ENCODE data around the gene SECISBP2.

SECISBP2 gene

GRCh38 chr9:89310475-89311345 lies 7.6 kb upstream of the SECISBP2 start, which contains the start of gene CKS2:
CKS2 (plus strand) TSS chr9:89311195; CDS start chr9:89311293, 98 bp downstream.
- Histone ChIP-seq H3K4me1 (ENCODE audit: insufficient read depth, low read length, severe bottlenecking) (peaks cover 42% of the 10 kb centered on the region), H3K79me2 (ENCODE audit: insufficient read depth, low read length) (peaks cover 47% of the 10 kb centered on the region), H3K4me2 (ENCODE audit: low read length) (peak within 1 kb of the TSS; percentile 93), H3K9me2 (ENCODE audit: low read depth, low read length) (no peaks in the 10 kb centered on the region), H2AFZ (ENCODE audit: low read length) (no peak within 1 kb of the TSS), H3K27ac (ENCODE audit: low read depth, low read length, poor library complexity, severe bottlenecking) (peak within 1 kb of the TSS; percentile 92), H3K36me3 (ENCODE audit: insufficient read depth, low read length) (peaks cover 53% of the 10 kb centered on the region), H3K4me3 (ENCODE audit: low read depth, low read length, poor library complexity, severe bottlenecking) (peak within 1 kb of the TSS; percentile 95), H3K9me3 (ENCODE audit: low read length) (no peaks in the 10 kb centered on the region), H3K9ac (ENCODE audit: low read length) (peak within 1 kb of the TSS; percentile 97), H4K20me1 (ENCODE audit: insufficient read depth, low read length) (no peaks in the 10 kb centered on the region), H3K27me3 (ENCODE audit: insufficient read depth, low read length) (no peaks in the 10 kb centered on the region), H3F3A (ENCODE audit: insufficient read depth, low read length) (peaks cover 4% of the 10 kb centered on the region; the same call in 1 of the 2 replicates)
- no peak for TF ChIP-seq EZH2 (IDR thresholded peaks at IDR 0.05; ENCODE audit: borderline replicate concordance, low read length)
- TF ChIP-seq CTCF (IDR thresholded peaks at IDR 0.05; ENCODE audit: low read length) = no peak

GRCh38 chr9:89311346-89312221 lies 6.7 kb upstream of the SECISBP2 start:
- H3K4me1 ChIP-seq (ENCODE audit: insufficient read depth, low read length, severe bottlenecking) = peaks cover 51% of the 10 kb centered on the region
- peak overlapping the region; percentile 92 for H3K27ac ChIP-seq (ENCODE audit: low read depth, low read length, poor library complexity, severe bottlenecking)
- H3K9me3 ChIP-seq (ENCODE audit: low read length) = no peaks in the 10 kb centered on the region
- no peaks in the 10 kb centered on the region for H3K27me3 ChIP-seq (ENCODE audit: insufficient read depth, low read length)
- H2AFZ ChIP-seq (ENCODE audit: low read length) = no peak overlapping the region
- TF ChIP-seq EZH2 (IDR thresholded peaks at IDR 0.05; ENCODE audit: borderline replicate concordance, low read length) (no peak), CTCF (IDR thresholded peaks at IDR 0.05; ENCODE audit: low read length) (no peak)
- H3K4me2 ChIP-seq (ENCODE audit: low read length) = peak overlapping the region; percentile 93
- H3K4me3 ChIP-seq (ENCODE audit: low read depth, low read length, poor library complexity, severe bottlenecking) = peak overlapping the region; percentile 95
- no peaks in the 10 kb centered on the region for H4K20me1 ChIP-seq (ENCODE audit: insufficient read depth, low read length)
- H3K9me2 ChIP-seq (ENCODE audit: low read depth, low read length) = no peaks in the 10 kb centered on the region
- peaks cover 9% of the 10 kb centered on the region for H3F3A ChIP-seq (ENCODE audit: insufficient read depth, low read length)
- H3K36me3 ChIP-seq (ENCODE audit: insufficient read depth, low read length) = peaks cover 62% of the 10 kb centered on the region
- H3K9ac ChIP-seq (ENCODE audit: low read length) = peak overlapping the region; percentile 96
- H3K79me2 ChIP-seq (ENCODE audit: insufficient read depth, low read length) = peaks cover 53% of the 10 kb centered on the region

DNA sequence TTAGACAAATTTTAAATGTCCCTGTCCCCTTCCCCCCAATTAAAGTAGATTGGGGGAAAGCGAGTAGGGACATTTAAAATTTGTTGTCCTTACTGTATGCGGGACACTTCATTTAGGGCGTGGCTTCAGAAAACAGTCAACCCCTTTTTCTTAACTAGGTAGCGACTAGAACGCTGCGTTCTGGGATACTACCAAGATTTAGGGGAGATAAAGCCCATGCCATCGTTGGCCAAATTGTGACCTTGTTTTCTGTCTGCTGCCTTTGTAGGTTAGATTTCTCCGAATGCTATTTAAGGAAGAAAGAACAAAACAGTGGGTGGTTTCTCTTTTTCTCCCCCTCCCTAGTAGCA lies 6.1 kb upstream of the SECISBP2 start:
- Histone ChIP-seq H3K9ac (ENCODE audit: low read length) (peak overlapping the region; percentile 96), H4K20me1 (ENCODE audit: insufficient read depth, low read length) (no peaks in the 10 kb centered on the region), H3K9me3 (ENCODE audit: low read length) (no peaks in the 10 kb centered on the region), H3F3A (ENCODE audit: insufficient read depth, low read length) (peaks cover 15% of the 10 kb centered on the region), H3K79me2 (ENCODE audit: insufficient read depth, low read length) (peaks cover 53% of the 10 kb centered on the region), H3K4me3 (ENCODE audit: low read depth, low read length, poor library complexity, severe bottlenecking) (peak overlapping the region; percentile 95), H2AFZ (ENCODE audit: low read length) (no peak overlapping the region), H3K9me2 (ENCODE audit: low read depth, low read length) (no peaks in the 10 kb centered on the region), H3K4me2 (ENCODE audit: low read length) (peak overlapping the region; percentile 93), H3K4me1 (ENCODE audit: insufficient read depth, low read length, severe bottlenecking) (peaks cover 57% of the 10 kb centered on the region), H3K27ac (ENCODE audit: low read depth, low read length, poor library complexity, severe bottlenecking) (peak overlapping the region; percentile 92), H3K27me3 (ENCODE audit: insufficient read depth, low read length) (no peaks in the 10 kb centered on the region), H3K36me3 (ENCODE audit: insufficient read depth, low read length) (peaks cover 65% of the 10 kb centered on the region)
- no peak for TF ChIP-seq CTCF (IDR thresholded peaks at IDR 0.05; ENCODE audit: low read length)
- no peak for TF ChIP-seq EZH2 (IDR thresholded peaks at IDR 0.05; ENCODE audit: borderline replicate concordance, low read length)
